Left lung (tissue), 10 donors: ENCODE measurements around the gene KANSL2. TPM values are rescaled to one million over a fixed set of nuclear protein-coding genes. Genes with fewer than 3 reads are reported as not detected.
"Not testable (repeated sequence)": the region's sequence is repeated elsewhere in the genome, so short reads cannot be mapped to it uniquely, and the experiment has no call there.

Experiments
- ATAC-seq: fragments of 200-7000 bp; cut with Tn5 transposase; one replicate; pipeline ENCODE4 v1.9.1; 2020; ENCODE audit warnings: moderate library complexity
- DNase-seq, 4 donors: peaks; one replicate each; pipeline ENCODE4 v3.0.0-alpha.2; 2013 to 2020
- H3K27ac ChIP-seq, 2 donors: fragments of 200-600 bp; sonication (generic) in 1 of 2; one replicate each; pipeline versions ENCODE4 v1.5.0 to v1.8.0; 2020 to 2021
- H3K27me3 ChIP-seq, 2 donors: fragments of 200-600 bp; sonication (generic) in 1 of 2; one replicate each; pipeline versions ENCODE4 v1.5.0 to v1.8.0; 2020 to 2021
- H3K36me3 ChIP-seq, 2 donors: fragments of 200-600 bp; sonication (generic) in 1 of 2; one replicate each; pipeline versions ENCODE4 v1.5.0 to v1.8.0; 2020 to 2021
- H3K4me1 ChIP-seq, 2 donors: fragments of 200-600 bp; one replicate each; pipeline ENCODE4 v1.8.0; 2021
- H3K4me3 ChIP-seq, 2 donors: fragments of 200-600 bp; sonication (generic) in 1 of 2; one replicate each; pipeline versions ENCODE4 v1.5.0 to v1.8.0; 2020 to 2021; ENCODE audit warnings: mild to moderate bottlenecking in 1 of 2
- H3K9me3 ChIP-seq, 2 donors: fragments of 200-600 bp; sonication (generic) in 1 of 2; one replicate each; pipeline versions ENCODE4 v1.5.0 to v1.8.0; 2020 to 2021
- intact Hi-C, 2 donors: fragments of 100-400 bp; cut with DNase I; formaldehyde crosslinking; loops; one replicate each; pipeline versions ENCODE4 v1.11.2 to v1.14.2; 2022
- polyA plus RNA-seq, 6 donors: library from polyadenylated mRNA; unstranded; fragments of 120-200 nt; gene quantifications; one replicate each; pipeline ENCODE4 v1.2.1, GENCODE V29; 2013; ENCODE audit not compliant: insufficient read length in 6 of 6
- total RNA-seq, 2 donors: library from RNA; stranded (reverse); fragmentation: NEBNext Ultra II Directional; extraction: Animal tissue kit (Norgen Biotek cat#: 25700); gene quantifications; one replicate each; pipeline ENCODE4 v1.2.1, GENCODE V29; 2021
- TF ChIP-seq, protein P1 (sequence below), 2 donors: fragments of 200-600 bp; sonication (generic) in 1 of 2; IDR thresholded peaks; one replicate each; pipeline versions ENCODE4 v1.5.0 to v1.8.0; 2021; ENCODE audit warnings: antibody characterized with exemption in 2 of 2
- donor health status: DM: no; HTN: yes; CAD: no.
- donor health status: DM: no; HTN: no; CAD: no.

Gene KANSL2
- total and polyA plus RNA-seq, 8 donors, result 28.0 to 58.3 (median 50.0) TPM

DNA sequence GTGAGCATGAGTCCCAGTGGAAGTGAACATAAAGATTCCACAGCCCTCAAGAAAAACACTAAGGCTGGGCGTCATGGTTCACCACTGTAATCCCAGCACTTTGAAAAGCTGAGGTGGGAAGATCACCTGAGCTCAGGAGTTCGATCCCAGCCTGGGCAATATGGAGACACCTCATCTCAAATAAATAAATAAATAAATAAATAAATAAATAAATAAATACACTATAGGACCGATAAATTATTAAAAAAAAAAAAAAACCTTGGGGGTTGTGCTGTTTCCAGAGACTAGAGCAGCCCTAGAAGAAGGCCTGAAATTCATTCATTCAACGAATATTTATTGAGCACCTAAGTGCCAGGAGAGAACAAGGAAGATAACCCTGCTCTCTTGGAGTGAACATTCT, 1.5 kb upstream of the KANSL2 start:
- no peaks in the 10 kb centered on the region for H3K9me3 ChIP-seq
- H3K4me3 ChIP-seq, result no peak overlapping the region
- peaks cover 0 to 26% of the 10 kb centered on the region in 2 donors for H3K36me3 ChIP-seq
- peaks cover 32 to 35% of the 10 kb centered on the region in 2 donors for H3K4me1 ChIP-seq
- intact Hi-C loops, result no loop called here
- no peak for DNase-seq
- H3K27me3 ChIP-seq, result no peaks in the 10 kb centered on the region
- TF ChIP-seq, protein P1, sequence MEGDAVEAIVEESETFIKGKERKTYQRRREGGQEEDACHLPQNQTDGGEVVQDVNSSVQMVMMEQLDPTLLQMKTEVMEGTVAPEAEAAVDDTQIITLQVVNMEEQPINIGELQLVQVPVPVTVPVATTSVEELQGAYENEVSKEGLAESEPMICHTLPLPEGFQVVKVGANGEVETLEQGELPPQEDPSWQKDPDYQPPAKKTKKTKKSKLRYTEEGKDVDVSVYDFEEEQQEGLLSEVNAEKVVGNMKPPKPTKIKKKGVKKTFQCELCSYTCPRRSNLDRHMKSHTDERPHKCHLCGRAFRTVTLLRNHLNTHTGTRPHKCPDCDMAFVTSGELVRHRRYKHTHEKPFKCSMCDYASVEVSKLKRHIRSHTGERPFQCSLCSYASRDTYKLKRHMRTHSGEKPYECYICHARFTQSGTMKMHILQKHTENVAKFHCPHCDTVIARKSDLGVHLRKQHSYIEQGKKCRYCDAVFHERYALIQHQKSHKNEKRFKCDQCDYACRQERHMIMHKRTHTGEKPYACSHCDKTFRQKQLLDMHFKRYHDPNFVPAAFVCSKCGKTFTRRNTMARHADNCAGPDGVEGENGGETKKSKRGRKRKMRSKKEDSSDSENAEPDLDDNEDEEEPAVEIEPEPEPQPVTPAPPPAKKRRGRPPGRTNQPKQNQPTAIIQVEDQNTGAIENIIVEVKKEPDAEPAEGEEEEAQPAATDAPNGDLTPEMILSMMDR (IDR thresholded peaks at IDR 0.05), result no peak
- ATAC-seq, result no peak
- no peak overlapping the region for H3K27ac ChIP-seq

DNA sequence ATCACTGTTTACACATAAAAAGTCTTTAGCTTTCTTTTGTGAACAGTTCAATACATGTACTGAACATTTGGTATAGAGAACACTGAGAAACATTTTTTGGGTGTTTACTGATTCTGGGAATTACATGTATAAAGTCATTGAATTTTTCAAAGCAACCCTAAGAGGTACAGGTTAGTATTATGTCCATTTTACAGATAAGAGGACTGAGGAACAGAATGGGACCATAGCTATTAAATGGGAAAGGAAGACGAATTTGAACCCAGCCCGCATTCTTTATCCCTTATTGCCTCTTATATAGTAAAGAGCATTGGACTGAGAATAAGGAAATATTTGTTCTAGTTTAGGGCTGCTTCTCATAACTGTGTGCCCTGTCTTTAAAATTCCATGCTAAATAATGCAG, 889 bp upstream of the KANSL2 start:
- Histone ChIP-seq H3K9me3 (no peaks in the 10 kb centered on the region), H3K4me1 (peaks cover 33 to 41% of the 10 kb centered on the region in 2 donors), H3K27ac (no peak overlapping the region), H3K36me3 (peaks cover 0 to 26% of the 10 kb centered on the region in 2 donors), H3K4me3 (peak overlapping the region; percentile 65 to 76), H3K27me3 (no peaks in the 10 kb centered on the region)
- TF ChIP-seq, protein P1 (IDR thresholded peaks at IDR 0.05), result no peak
- intact Hi-C loops, result no loop called here
- ATAC-seq, result no peak
- no peak for DNase-seq

DNA sequence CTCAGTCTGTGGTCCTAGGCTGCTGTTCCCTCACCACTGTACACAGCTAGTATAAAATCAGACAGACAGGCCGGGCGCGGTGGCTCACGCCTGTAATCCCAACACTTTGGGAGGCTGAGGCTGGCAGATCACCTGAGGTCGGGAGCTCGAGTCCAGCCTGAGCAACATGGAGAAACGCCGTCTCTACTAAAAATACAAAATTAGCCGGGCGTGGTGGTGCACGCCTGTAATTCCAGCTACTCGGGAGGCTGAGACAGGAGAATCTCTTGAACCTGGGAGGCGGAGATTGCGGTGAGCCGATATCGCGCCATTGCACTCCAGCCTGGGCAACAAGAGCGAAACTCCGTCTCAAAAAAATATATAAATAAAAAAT, 481 bp upstream of the KANSL2 start:
- ATAC-seq, DNase-seq, intact Hi-C loops, H3K9me3 ChIP-seq, H3K27me3 ChIP-seq: not testable (repeated sequence)
- peaks cover 34 to 45% of the 10 kb centered on the region in 2 donors for H3K4me1 ChIP-seq
- H3K27ac ChIP-seq, result peak overlapping the region in 1 of 2 donors; percentile 92
- H3K36me3 ChIP-seq, result peaks cover 0 to 27% of the 10 kb centered on the region in 2 donors
- H3K4me3 ChIP-seq, result peak overlapping the region; percentile 65 to 76

DNA sequence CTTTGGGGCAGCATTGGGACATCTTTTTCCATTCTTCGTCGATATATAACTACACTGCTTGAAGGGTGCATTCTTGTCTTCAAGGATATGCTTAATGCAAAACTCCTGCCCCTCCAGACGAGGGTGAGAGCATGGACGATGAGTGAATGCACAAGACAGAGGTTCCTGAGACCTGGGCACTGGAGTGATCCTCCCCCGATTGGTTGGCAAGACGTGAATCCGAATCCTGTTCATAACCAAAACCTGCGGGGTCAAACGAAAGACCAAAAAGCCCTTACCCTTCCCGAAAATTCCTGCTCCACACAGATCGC, 684 bp downstream of the KANSL2 start:
- DNase-seq, result no peak
- TF ChIP-seq, protein P1 (IDR thresholded peaks at IDR 0.05), result no peak
- ATAC-seq, result peak; percentile 9
- peak overlapping the region; percentile 92 to 93 for H3K27ac ChIP-seq
- H3K9me3 ChIP-seq, result no peaks in the 10 kb centered on the region
- intact Hi-C loops, result no loop called here
- H3K36me3 ChIP-seq, result peaks cover 0 to 39% of the 10 kb centered on the region in 2 donors
- peaks cover 43 to 57% of the 10 kb centered on the region in 2 donors for H3K4me1 ChIP-seq
- no peaks in the 10 kb centered on the region for H3K27me3 ChIP-seq
- peak overlapping the region; percentile 76 to 77 for H3K4me3 ChIP-seq

DNA sequence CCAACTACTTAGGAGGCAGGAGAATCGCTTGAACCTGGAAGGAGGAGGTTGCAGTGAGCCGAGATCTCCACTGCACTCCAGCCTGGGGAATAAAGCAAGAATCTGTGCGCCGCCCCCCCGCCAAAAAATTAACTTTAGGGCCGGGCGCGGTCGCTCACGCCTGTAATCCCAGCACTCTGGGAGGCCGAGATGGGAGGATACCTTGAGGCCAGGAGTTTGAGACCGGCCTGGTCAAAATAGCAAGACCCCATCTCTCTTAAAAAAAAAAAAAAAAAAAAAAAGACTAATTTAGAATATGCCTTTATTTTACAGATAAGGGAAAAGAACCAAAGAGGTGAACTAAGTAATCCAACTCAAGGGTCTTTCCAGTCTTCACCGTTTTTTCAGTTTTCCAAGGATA, 1.2 kb downstream of the KANSL2 start:
- DNase-seq (no peak), ATAC-seq (no peak)
- peak overlapping the region; percentile 76 to 77 for H3K4me3 ChIP-seq
- H3K27me3 ChIP-seq, result no peaks in the 10 kb centered on the region
- H3K9me3 ChIP-seq, result no peaks in the 10 kb centered on the region
- H3K36me3 ChIP-seq, result peaks cover 0 to 44% of the 10 kb centered on the region in 2 donors
- intact Hi-C loops, result no loop called here
- peaks cover 43 to 62% of the 10 kb centered on the region in 2 donors for H3K4me1 ChIP-seq
- no peak overlapping the region for H3K27ac ChIP-seq
- TF ChIP-seq, protein P1 (IDR thresholded peaks at IDR 0.05), result no peak

DNA sequence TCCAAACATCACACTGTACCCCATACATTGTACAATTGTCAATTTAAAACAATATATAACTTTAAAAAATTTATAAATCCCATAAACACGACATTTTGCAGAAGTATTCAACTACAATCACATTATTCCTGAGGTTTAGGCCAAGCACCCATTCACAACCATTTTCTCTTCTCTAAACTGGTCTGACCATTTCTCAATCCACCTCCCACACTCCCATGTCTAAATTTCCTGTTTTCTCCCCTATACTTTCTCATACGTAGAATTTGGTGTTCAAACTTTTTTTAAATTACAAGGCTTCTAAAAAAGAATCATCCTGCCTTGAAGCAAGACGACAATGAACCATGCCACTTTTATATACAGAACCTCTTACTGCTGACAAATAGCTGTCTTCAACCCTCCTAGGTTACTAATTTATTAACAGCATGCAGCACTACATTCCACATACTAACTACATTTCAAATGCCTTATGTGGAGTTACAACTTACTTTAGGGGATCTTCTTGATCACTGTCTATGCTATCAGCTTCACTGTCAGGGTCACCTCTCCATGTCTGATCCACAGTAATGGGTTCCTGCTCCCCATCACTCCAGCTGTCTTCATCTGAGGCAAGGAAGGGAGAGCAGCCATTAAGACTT, 3.4 kb downstream of the KANSL2 start:
- H3K27me3 ChIP-seq, result no peaks in the 10 kb centered on the region
- DNase-seq (no peak), ATAC-seq (no peak)
- TF ChIP-seq, protein P1 (IDR thresholded peaks at IDR 0.05), result no peak
- peaks cover 43 to 68% of the 10 kb centered on the region in 2 donors for H3K4me1 ChIP-seq
- H3K4me3 ChIP-seq, result peak overlapping the region in 1 of 2 donors; percentile 10
- peak overlapping the region in 1 of 2 donors; percentile 53 for H3K27ac ChIP-seq
- no peaks in the 10 kb centered on the region for H3K9me3 ChIP-seq
- H3K36me3 ChIP-seq, result peaks cover 0 to 60% of the 10 kb centered on the region in 2 donors
- intact Hi-C loops, result no loop called here
